Occipital lobe (tissue), 2 donors: Measurements from ENCODE around the gene CDCA5. TPM values are rescaled to one million over a fixed set of nuclear protein-coding genes. Genes with fewer than 3 reads are reported as not detected.

Experiments used
- DNase-seq: peaks from one replicate; lab custom pipeline; 2025; lab: John Stamatoyannopoulos, UW
- total RNA-seq: library from RNA; depleted of rRNA; stranded (reverse); fragments of >200 nt; gene quantifications from one replicate; pipeline ENCODE4 v1.2.3, GENCODE V29; 2014

CDCA5 gene
- total RNA-seq, 1 donor from 2014 or later = 2.0 TPM

- no peak for DNase-seq
Observed at GRCh38 chr11:65077451-65077850, 6.4 kb downstream of the CDCA5 start.

GRCh38 chr11:65072631-65072966 is 11.2 kb downstream of the CDCA5 start:
- DNase-seq = no peak

DNA sequence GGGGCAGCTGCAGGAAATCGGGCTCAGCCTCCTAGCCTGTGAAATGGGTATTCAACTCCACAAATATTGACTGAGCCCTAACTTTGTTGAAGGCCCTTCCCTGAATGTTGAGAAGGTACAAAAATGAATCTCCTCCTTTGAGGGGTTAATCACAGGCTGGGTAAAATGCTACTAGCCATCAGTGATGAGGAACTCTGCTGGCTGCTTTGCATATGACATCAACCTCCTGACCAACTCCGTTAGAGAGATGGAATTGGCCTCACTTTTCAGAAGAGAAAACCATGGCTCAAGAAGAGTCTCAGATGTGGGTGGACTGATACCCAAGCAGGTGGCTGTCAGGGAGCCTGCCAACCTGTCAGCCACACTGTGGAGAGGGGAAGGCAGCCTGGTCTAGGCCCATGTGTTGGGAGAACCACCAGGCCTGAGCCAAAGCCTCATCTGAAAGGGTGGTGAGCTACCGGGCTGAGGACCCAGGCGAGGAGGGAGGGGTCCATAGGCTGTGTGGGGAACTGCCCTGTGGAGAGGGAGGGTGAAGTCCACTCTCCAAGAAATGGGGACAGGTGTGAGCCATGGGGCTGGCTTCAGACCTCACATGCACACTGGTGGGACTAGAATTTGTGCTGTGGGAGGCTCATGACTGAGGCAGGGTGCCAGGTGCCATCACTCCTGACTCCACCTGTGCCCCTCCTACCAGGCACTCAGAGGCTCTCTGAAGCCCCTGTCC is 11.8 kb downstream of the CDCA5 start:
- DNase-seq = no peak

DNA sequence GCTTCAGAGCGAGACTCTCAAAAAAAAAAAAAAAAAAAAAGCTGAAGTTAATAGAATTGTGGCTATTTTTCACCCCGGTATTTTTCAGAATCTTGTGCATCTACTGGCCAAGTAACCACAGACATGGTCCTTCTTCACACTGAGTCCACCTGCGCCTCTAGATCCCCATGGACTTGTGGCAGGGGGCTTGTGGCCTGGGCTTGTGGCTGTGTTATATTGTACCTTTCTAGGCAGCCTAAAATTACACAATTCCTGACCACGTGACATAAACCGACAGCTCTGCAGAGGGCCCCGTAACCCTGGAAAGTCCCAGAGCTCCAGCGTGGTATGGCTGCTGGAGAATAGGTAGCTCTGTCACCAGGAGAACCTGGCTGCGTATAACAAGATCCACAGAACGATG is 14.6 kb downstream of the CDCA5 start:
- no peak for DNase-seq

GRCh38 chr11:65067446-65067845 is 16.4 kb downstream of the CDCA5 start:
- DNase-seq = no peak

- DNase-seq = no peak
Observed at GRCh38 chr11:65066805-65067291, 17.0 kb downstream of the CDCA5 start.

GRCh38 chr11:65066315-65066714 is 17.5 kb downstream of the CDCA5 start:
- no peak for DNase-seq

DNA sequence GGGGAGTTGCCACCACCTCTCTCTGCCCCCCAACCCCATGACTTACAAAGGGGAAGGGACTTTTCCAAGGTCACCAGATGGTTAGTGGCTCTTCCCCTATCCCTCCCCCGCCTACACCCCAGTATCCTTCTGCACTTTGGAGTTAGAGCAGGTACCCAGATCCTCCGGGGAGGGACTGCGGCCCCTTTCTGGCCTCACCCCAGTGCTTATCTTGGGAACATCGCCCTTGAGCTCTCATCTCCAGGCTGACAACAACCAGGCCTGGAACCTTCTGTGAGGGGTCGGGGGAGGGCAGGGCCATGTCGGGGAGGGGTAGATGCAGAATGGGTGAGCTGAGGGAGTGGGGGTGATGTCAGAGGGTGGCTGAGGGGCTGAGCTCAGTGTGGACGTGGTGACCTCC is 18.0 kb downstream of the CDCA5 start:
- no peak for DNase-seq

GRCh38 chr11:65064847-65065240 is 19.0 kb downstream of the CDCA5 start:
- no peak for DNase-seq

- no peak for DNase-seq
Observed at GRCh38 chr11:65063532-65063931, 20.3 kb downstream of the CDCA5 start.

DNA sequence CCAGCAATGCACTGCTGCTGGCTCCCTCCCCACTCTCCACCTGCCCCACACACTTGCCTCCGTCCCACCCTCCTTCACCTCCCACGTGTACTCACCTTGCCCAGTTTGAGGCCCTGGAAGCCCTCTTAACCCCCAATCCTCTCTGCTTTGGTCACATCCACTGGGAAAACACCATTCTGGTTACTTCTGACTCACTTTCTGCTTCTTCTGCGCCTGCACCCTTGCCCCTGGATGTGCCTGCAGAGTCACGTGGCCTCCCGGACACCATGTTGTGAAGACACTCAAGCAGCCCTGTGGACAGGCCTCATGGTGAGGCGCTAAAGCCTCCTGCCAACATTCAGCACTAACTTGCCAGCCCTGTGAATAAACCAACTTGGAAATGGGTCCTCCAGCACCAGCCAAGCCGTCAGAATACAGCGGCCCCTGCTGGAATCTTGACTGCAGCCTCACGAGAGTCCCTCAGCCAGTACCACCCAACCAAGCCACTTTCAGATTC is 22.9 kb downstream of the CDCA5 start:
- DNase-seq = no peak

GRCh38 chr11:65059959-65060824 is 23.6 kb downstream of the CDCA5 start:
- DNase-seq = no peak

GRCh38 chr11:65059523-65059922 is 24.3 kb downstream of the CDCA5 start:
- DNase-seq = no peak

DNA sequence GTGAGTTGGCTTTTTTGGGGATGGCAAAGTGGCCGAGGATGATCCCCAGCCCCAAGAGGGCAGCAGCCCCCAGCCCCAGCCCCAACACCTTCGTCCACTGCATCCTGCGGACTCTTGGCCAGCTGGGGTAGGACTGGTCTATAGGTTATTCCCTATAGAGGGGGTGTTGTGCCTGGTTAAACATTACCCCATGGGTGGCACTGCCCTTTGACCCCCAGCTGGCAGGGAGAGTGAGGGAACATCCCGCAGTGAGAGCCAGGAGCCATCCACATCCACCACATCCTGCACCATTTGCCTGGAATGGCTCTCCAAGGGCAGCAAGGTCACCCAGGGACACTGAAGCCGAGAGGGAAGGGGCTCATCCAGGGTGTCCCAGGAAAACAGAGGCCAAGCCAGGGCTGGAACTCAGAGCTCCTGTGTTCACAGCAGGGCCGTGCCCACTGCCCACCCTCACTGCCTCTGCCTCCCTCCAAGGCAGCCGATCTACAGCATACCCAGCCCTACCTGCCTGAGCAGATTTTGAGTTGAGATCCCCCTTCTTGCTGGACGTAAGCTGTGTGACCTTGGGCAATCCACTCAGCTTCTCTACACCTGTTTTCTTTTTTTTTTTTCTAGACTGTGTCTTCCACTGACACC is 25.3 kb downstream of the CDCA5 start, which contains the start of gene NAALADL1:
Gene NAALADL1 (minus strand): TSS at position 135 of the 636 bp plus-strand sequence. CDS start 32 bp downstream, at position 103.
- DNase-seq = no peak

GRCh38 chr11:65058012-65058411 is 25.8 kb downstream of the CDCA5 start:
- no peak for DNase-seq

- no peak for DNase-seq
Observed at GRCh38 chr11:65057526-65057925, 26.3 kb downstream of the CDCA5 start.

GRCh38 chr11:65056999-65057398 is 26.8 kb downstream of the CDCA5 start:
- DNase-seq = no peak

DNA sequence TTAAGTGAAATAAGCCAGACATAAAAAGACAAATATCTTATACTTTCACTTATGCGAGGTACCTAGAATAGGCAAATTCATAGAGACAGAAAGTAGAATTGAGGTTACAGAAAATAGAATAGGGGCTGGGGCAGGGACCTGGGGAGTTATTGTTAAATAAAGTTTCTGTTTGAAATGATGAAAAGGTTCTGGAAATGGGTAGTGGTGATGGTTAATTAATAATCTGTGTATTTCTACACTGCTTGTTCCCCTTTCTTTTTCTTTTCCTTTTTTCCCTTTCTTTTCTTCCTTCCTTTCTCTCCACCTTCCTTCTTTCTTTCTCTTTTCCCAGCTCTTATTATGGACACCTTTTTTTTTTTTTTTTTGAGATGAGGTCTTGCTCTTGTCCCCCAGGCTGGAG is 28.3 kb downstream of the CDCA5 start:
- no peak for DNase-seq

GRCh38 chr11:65053827-65054508 is 29.9 kb downstream of the CDCA5 start:
- DNase-seq = no peak

GRCh38 chr11:65051398-65051858 is 32.4 kb downstream of the CDCA5 start:
- DNase-seq = no peak
